Activated naive CD4-positive, alpha-beta T cell treated with anti-CD3 and anti-CD28 coated beads for 36 hours (primary cell): Measurements from ENCODE around the gene SMIM26. TPM values are rescaled to one million over a fixed set of nuclear protein-coding genes. Genes with fewer than 3 reads are reported as not detected.
"Not testable (repeated sequence)": the region's sequence is repeated elsewhere in the genome, so short reads cannot be mapped to it uniquely, and the experiment has no call there.

ENCODE experiments used
- CTCF ChIA-PET: fragments of 350-600 bp; sonication (Branson Sonifier 250); formaldehyde crosslinking; loops from one replicate; lab custom pipeline; 2021; ENCODE audit warnings: antibody characterized with exemption; lab: Charles Lee
- DNase-seq: peaks from one replicate; pipeline ENCODE4 v3.0.0-alpha.2; 2020
- H3K27ac Mint-ChIP-seq: one replicate; pipeline ENCODE4 v1.8.0; 2021; ENCODE audit warnings: mild to moderate bottlenecking, mixed read lengths
- H3K27me3 Mint-ChIP-seq: one replicate; pipeline ENCODE4 v1.8.0; 2021; ENCODE audit warnings: low read depth, mixed read lengths
- H3K36me3 Mint-ChIP-seq: one replicate; pipeline ENCODE4 v1.8.0; 2021; ENCODE audit warnings: low read depth, mixed read lengths
- H3K4me1 Mint-ChIP-seq: one replicate; pipeline ENCODE4 v1.8.0; 2021; ENCODE audit warnings: low read depth, mixed read lengths
- H3K4me3 Mint-ChIP-seq: one replicate; pipeline ENCODE4 v1.8.0; 2021; ENCODE audit warnings: mild to moderate bottlenecking, moderate library complexity, mixed read lengths
- H3K9me3 Mint-ChIP-seq: one replicate; pipeline ENCODE4 v1.8.0; 2021; ENCODE audit warnings: mixed read lengths
- intact Hi-C: fragments of 100-400 bp; cut with micrococcal nuclease; formaldehyde crosslinking; loops from one replicate; pipeline ENCODE4 v1.15.1; 2023
- total RNA-seq, 2 experiments: library from RNA; stranded (reverse); gene quantifications; one replicate each; pipeline ENCODE4 v1.2.3, GENCODE V29; 2021

SMIM26 gene, protein sequence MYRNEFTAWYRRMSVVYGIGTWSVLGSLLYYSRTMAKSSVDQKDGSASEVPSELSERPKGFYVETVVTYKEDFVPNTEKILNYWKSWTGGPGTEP
- total RNA-seq = 10 to 100 TPM; 57.3 to 60.0 TPM

DNA sequence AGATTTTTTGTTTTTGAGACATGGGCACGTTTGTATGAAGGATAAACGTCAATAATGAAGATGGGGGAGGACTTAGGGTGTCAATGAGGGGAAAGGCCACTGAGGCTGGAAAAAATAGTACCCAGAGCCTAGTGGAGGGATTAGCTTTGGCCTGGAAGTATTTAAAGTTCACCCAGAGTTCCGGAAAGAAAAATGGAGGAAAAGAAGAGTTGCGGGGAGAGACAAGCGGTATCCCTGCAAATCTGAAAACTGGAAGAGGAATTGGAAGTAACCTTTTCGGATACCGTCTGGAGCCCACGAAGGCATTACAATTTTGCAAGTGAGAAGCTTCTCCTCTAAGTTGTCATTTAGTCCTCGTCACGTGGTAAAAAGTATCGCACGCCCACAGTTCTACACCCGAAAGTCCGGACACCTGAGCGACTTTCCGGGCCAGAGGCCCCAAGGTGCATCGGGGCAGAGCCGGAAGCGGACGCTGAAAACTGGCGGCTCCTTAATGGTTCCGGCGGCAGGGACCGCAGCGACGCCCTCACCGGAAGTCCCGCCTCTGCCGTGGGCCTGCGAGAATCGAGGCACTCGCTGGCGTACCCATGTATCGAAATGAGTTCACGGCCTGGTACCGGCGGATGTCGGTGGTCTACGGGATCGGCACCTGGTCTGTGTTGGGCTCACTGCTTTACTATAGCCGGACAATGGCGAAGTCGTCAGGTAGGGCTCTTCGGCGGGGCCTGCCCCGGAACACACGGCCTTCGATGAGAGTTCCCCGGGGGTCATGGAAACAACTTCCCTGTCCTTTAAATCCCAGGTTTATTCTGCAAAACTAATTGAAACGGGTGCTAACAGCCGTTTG, at the start of gene SMIM26:
Gene SMIM26, plus strand, starts transcription at position 541 of the 847 bp plus-strand sequence. Its CDS starts 47 bp downstream, at position 588.
- CTCF ChIA-PET = no interaction called here
- intact Hi-C loops = loop anchor here (1.0 to 10.0 kb wide), 12 partner anchors 20 to 1488 kb away; partner anchors contain the start of genes CFAP61, CRNKL1, DZANK1 and KAT14
- DNase-seq = peak; percentile 95
- Mint-ChIP-seq H3K27me3 (no peaks in the 10 kb centered on the region), H3K9me3 (peaks cover 3% of the 10 kb centered on the region), H3K4me1 (peaks cover 19% of the 10 kb centered on the region), H3K36me3 (peaks cover 31% of the 10 kb centered on the region), H3K27ac (peak within 1 kb of the TSS; percentile 95), H3K4me3 (peak within 1 kb of the TSS; percentile 94)

DNA sequence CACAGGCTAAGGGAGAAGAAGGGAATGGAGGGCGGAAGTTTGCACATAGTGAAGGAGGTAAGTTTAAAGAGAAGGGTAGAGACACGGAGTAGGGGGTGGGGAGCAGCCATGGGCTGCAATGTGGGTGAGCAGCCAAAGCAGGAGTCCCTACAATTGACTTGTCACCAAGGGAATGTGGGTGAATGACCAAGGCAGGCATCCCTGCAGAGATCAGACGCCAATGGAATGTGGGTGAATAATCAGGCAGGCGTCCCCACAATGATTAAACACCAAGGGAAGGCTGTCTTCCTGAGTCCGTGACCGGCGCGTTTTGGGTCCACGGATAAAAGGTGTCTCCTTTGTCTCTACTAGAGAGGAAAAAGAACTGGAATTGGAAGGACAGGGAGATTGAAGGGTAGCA, 45.2 kb upstream of the SMIM26 start:
- peaks cover 18% of the 10 kb centered on the region for H3K36me3 Mint-ChIP-seq
- H3K4me3 Mint-ChIP-seq, CTCF ChIA-PET, DNase-seq, intact Hi-C loops, H3K9me3 Mint-ChIP-seq, H3K27me3 Mint-ChIP-seq, H3K4me1 Mint-ChIP-seq, H3K27ac Mint-ChIP-seq: not testable (repeated sequence)

DNA sequence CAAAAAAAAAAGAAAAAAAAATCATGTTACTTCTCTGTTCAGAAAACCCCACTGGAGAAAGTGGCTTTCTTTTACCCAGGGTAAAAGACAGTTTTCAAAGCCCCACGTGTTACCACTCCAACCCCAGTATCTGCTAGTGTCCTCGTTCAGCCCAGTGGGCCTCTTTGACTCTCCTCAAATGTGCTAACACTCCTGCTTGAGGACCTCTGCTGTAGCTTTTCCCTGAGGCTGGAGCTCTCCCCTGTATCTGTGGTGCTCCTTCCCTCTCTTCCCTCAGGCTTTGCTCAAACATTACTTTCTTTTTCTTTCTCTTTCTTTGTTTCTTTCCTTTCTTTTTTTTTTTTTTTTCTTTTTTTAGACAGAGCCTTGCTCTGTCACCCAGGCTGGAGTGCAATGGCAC, 44.2 kb upstream of the SMIM26 start:
- Mint-ChIP-seq H3K36me3 (peaks cover 22% of the 10 kb centered on the region), H3K4me3 (no peak overlapping the region), H3K27ac (no peak overlapping the region), H3K9me3 (no peaks in the 10 kb centered on the region), H3K27me3 (no peaks in the 10 kb centered on the region), H3K4me1 (no peaks in the 10 kb centered on the region)
- no peak for DNase-seq
- intact Hi-C loops = no loop called here
- CTCF ChIA-PET = no interaction called here

DNA sequence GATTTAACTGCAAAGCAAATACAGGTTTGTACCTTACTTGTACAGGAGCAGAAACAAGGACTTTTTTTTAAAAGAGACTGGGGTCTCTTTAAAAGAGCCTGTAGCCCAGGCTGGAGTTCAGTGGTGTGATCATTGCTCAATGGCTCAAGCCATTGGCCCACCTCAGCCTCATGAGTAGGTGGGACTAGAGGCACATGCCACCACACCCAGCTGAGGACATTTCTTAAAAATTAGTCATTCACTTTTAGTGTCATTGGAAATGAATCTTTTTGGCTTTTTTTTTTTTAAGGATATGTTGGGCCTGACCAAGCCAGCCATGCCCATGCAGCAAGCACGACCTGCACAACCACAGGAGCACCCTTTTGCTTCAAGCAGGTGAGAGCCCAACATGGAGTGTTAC, 42.6 kb upstream of the SMIM26 start:
- Mint-ChIP-seq H3K36me3 (peaks cover 35% of the 10 kb centered on the region), H3K4me3 (no peak overlapping the region), H3K4me1 (no peaks in the 10 kb centered on the region), H3K9me3 (no peaks in the 10 kb centered on the region), H3K27me3 (no peaks in the 10 kb centered on the region), H3K27ac (no peak overlapping the region)
- CTCF ChIA-PET = interaction anchor here (0.6 kb wide), 1 partner anchor 14 kb away, joined by 3 read pairs; no protein-coding TSS in a partner anchor
- DNase-seq = no peak
- intact Hi-C loops = no loop called here

DNA sequence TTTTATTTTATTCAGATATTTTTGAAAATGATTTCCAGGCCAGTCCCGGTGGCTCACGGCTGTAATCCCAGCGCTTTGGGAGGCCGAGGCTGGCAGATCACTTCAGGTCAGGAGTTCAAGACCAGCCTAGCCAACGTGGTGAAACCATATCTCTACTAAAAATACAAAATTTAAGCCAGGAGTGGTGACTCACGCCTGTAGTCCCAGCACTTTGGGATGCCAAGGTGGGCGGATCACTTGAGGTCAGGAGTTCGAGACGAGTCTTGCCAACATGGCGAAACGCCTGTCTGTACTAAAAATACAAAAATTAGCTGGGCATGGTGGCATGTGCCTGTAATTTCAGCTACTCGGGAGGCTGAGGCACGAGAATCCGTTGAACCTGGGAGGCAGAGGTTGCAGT, 40.5 kb upstream of the SMIM26 start:
- peaks cover 50% of the 10 kb centered on the region for H3K36me3 Mint-ChIP-seq

DNA sequence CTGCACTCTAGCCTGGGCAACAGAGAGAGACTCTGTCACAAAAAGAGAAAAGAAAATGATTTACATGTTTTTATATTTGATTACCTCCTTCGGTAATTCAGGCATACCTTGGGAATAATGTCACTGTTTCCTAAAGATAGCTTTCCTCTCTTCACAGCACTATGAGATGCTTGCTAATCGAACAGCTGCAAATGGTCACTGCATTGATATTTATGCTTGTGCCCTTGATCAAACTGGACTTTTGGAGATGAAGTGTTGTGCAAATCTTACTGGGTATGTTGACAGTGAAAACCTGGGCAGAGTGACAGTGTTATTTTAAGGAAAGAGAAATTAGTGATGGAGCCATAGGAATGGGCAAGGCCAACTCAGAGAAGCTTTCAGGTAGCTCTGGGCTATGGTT, 39.9 kb upstream of the SMIM26 start:
- CTCF ChIA-PET = interaction anchor here (0.6 to 2.1 kb wide), 2 partner anchors 114 to 115 kb away, joined by 5 to 6 read pairs; no protein-coding TSS in a partner anchor
- H3K4me3 Mint-ChIP-seq = no peak overlapping the region
- H3K4me1 Mint-ChIP-seq = no peaks in the 10 kb centered on the region
- H3K27ac Mint-ChIP-seq = no peak overlapping the region
- intact Hi-C loops = no loop called here
- H3K36me3 Mint-ChIP-seq = peaks cover 55% of the 10 kb centered on the region
- DNase-seq = no peak
- no peaks in the 10 kb centered on the region for H3K9me3 Mint-ChIP-seq
- H3K27me3 Mint-ChIP-seq = no peaks in the 10 kb centered on the region

More for the DNA sequence above, 40.5 kb upstream of the SMIM26 start:
- H3K9me3 Mint-ChIP-seq, DNase-seq, H3K4me1 Mint-ChIP-seq, H3K27ac Mint-ChIP-seq, H3K4me3 Mint-ChIP-seq, H3K27me3 Mint-ChIP-seq, intact Hi-C loops: not testable (repeated sequence)
- CTCF ChIA-PET = interaction anchor here (0.6 kb wide), 1 partner anchor 113 kb away, joined by 6 read pairs; no protein-coding TSS in a partner anchor

DNA sequence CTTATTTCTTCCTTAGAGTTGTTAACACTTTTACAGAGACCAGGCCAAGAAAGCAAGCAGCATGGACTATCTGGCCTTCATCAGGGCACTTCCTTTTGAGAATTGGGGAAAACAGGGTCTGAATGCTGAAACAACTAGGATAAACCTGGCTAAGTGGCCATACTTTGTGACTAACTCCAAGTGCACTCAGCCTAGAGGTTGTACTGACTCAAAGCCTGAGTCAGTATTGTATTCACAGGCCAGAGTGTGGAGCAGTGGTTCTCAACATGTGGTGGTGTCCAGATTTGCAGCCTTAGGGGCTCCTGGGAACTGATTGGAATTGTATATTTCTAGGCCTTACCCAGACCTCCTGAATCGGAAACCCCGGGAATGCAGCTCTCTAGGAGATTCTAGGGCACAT, 39.4 kb upstream of the SMIM26 start:
- H3K9me3 Mint-ChIP-seq = no peaks in the 10 kb centered on the region
- no peak overlapping the region for H3K4me3 Mint-ChIP-seq
- H3K4me1 Mint-ChIP-seq = no peaks in the 10 kb centered on the region
- DNase-seq = no peak
- no peak overlapping the region for H3K27ac Mint-ChIP-seq
- intact Hi-C loops = no loop called here
- H3K27me3 Mint-ChIP-seq = no peaks in the 10 kb centered on the region
- CTCF ChIA-PET = interaction anchor here (1.3 to 2.1 kb wide), 2 partner anchors 19 to 115 kb away, joined by 3 to 5 read pairs; no protein-coding TSS in a partner anchor
- H3K36me3 Mint-ChIP-seq = peaks cover 60% of the 10 kb centered on the region

DNA sequence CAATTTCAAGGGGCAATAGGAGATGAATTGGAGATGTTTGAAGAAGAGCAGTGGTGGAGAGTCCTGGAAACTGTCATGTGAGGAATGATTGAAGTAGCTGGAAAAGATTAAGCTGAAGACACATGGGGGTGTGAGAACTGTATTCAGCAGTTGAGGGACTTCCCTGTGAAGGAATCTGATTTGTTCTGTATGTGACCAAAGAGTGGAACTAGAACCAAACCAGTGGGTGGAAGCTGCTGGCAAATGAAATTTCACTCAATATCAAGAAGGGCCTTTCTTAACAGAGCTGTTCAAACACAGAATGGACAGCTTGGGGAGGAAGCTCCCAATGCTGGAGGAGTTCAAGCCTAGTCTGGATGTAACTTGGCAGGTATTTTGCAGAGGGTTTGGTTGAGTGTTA, 38.2 kb upstream of the SMIM26 start:
- no peak for DNase-seq
- H3K36me3 Mint-ChIP-seq = peaks cover 64% of the 10 kb centered on the region
- H3K9me3 Mint-ChIP-seq = no peaks in the 10 kb centered on the region
- H3K4me3 Mint-ChIP-seq = no peak overlapping the region
- CTCF ChIA-PET = interaction anchor here (1.3 to 2.1 kb wide), 2 partner anchors 18 to 117 kb away, joined by 3 to 5 read pairs; no protein-coding TSS in a partner anchor
- H3K4me1 Mint-ChIP-seq = no peaks in the 10 kb centered on the region
- no peaks in the 10 kb centered on the region for H3K27me3 Mint-ChIP-seq
- intact Hi-C loops = no loop called here
- H3K27ac Mint-ChIP-seq = no peak overlapping the region

DNA sequence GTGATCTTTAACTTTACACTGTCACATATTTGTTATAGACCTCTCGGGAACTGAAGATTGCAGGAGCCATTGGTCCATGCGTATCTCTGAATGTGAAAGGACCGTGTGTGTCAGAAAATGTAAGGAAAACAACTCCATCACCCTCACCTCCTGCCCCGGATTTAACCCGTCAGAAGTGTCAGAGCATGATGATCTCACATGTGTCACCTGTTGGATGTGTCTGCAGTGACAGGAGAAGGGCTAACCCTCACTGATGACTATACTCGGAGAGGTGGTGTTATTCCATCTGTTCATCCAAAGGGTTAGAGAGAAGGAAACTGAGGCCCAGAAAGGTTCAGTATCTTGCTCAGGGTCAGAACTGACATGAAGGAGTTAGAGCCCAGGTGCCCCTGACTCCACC, 34.6 kb upstream of the SMIM26 start:
- no peak overlapping the region for H3K4me3 Mint-ChIP-seq
- H3K36me3 Mint-ChIP-seq = peaks cover 65% of the 10 kb centered on the region
- no peak overlapping the region for H3K27ac Mint-ChIP-seq
- intact Hi-C loops = no loop called here
- no peaks in the 10 kb centered on the region for H3K4me1 Mint-ChIP-seq
- no peaks in the 10 kb centered on the region for H3K9me3 Mint-ChIP-seq
- CTCF ChIA-PET = no interaction called here
- H3K27me3 Mint-ChIP-seq = no peaks in the 10 kb centered on the region
- DNase-seq = no peak

DNA sequence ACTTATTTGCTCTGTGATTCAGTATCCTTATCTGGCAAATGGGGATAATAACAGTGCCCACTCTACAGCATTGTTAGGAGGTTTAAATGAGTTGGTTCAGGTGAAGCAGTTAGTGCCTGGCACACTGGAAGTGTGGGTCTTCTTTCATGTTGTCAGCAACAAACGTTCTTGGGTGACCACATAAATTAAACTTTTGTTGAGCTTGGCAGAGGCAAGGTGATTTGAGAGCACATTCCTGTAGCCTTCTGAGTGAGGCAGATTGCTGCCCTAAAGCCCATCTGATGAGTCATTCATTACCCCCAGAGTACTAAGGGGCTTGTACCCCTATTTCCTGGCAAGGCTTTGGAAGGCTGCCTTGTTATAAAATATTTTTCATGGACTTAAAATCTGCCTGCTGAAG, 33.7 kb upstream of the SMIM26 start:
- CTCF ChIA-PET = no interaction called here
- peaks cover 66% of the 10 kb centered on the region for H3K36me3 Mint-ChIP-seq
- H3K27me3 Mint-ChIP-seq = no peaks in the 10 kb centered on the region
- intact Hi-C loops = no loop called here
- H3K9me3 Mint-ChIP-seq = no peaks in the 10 kb centered on the region
- no peak overlapping the region for H3K27ac Mint-ChIP-seq
- no peaks in the 10 kb centered on the region for H3K4me1 Mint-ChIP-seq
- no peak overlapping the region for H3K4me3 Mint-ChIP-seq
- DNase-seq = no peak

DNA sequence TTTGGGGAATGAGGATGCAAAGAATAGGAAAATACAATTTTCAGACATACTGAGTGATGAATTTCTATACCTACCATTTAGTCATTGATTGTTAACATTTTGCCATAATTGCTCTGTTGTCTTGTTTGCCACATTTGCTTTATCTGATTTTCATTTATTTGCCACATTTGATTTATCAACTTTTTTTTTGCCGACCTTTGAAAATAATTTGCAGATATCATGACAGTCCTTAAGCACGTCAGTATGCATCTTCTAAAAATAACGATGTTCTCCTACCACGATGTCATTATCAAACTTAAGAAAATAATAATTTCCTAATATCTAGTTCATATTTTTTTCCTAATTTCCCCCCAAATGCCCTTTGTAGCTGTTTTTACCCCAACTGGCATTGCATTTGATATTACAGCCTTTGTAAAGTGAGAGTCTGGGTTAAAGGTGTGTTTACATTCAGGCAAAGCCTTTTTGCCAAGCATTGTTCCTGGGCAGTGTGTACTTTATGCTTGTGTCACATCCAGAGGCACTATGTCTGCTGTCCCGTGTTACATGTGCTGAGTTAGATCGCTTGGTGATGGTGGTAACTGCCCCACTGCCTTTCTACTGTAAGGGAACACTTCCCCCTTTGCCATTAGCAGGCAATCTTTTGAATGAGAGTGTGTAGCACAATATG, 33.1 kb upstream of the SMIM26 start:
- Mint-ChIP-seq H3K4me3 (no peak overlapping the region), H3K27me3 (no peaks in the 10 kb centered on the region), H3K27ac (no peak overlapping the region), H3K9me3 (no peaks in the 10 kb centered on the region), H3K36me3 (peaks cover 61% of the 10 kb centered on the region), H3K4me1 (no peaks in the 10 kb centered on the region)
- intact Hi-C loops = no loop called here
- CTCF ChIA-PET = no interaction called here
- no peak for DNase-seq

DNA sequence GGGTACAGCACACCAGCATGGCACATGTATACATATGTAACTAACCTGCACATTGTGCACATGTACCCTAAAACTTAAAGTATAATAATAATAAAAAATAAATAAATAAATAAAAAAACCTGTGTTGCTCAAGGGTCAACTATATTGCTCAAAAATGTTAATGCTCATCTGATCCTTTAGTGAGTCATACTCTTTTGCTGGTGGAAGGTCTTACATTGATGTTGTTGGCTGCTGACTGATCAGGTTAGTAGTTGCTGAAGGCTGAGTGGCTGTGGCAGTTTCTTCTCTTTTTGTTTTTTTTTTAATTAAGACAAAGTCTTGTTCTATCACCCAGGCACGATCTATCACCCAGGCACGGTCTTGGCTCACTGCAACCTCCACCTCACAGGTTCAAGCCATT, 29.6 kb upstream of the SMIM26 start:
- Mint-ChIP-seq H3K27ac (no peak overlapping the region), H3K4me1 (no peaks in the 10 kb centered on the region), H3K27me3 (no peaks in the 10 kb centered on the region), H3K36me3 (peaks cover 45% of the 10 kb centered on the region), H3K9me3 (no peaks in the 10 kb centered on the region), H3K4me3 (no peak overlapping the region)
- DNase-seq = no peak
- CTCF ChIA-PET = no interaction called here
- intact Hi-C loops = no loop called here
